WTC11 (cell line): ENCODE measurements around the gene FMNL1. TPM values are rescaled to one million over a fixed set of nuclear protein-coding genes. Genes with fewer than 3 reads are reported as not detected.

Experiments
- ATAC-seq: fragments of 200-7000 bp; cut with Tn5 transposase; 2 replicates; pipeline ENCODE4 v1.10.0; 2021; ENCODE audit warnings: mild to moderate bottlenecking, moderate library complexity
- CTCF ChIA-PET: fragments of 300-600 bp; sonication (Branson Sonifier 250); formaldehyde crosslinking; loops from one replicate; lab custom pipeline; 2021; ENCODE audit warnings: antibody characterized with exemption; lab: Charles Lee
- POLR2A ChIA-PET: fragments of 350-600 bp; sonication (Branson Sonifier 250); formaldehyde crosslinking; loops from one replicate; lab custom pipeline; 2021; ENCODE audit warnings: antibody characterized with exemption; lab: Charles Lee
- DNase-seq: peaks from one replicate; pipeline ENCODE4 v3.0.0; 2021; ENCODE audit warnings: low spot score
- H3K27ac Mint-ChIP-seq: 2 replicates; pipeline ENCODE4 v1.8.0; 2021; ENCODE audit warnings: mixed read lengths
- H3K27me3 Mint-ChIP-seq: 2 replicates; pipeline ENCODE4 v1.8.0; 2021; ENCODE audit warnings: low read depth, mild to moderate bottlenecking, moderate library complexity, mixed read lengths
- H3K36me3 Mint-ChIP-seq: 2 replicates; pipeline ENCODE4 v1.8.0; 2021; ENCODE audit warnings: mixed read lengths
- H3K4me1 Mint-ChIP-seq: 2 replicates; pipeline ENCODE4 v1.8.0; 2022; ENCODE audit warnings: mixed read lengths
- H3K4me3 Mint-ChIP-seq: 2 replicates; pipeline ENCODE4 v1.8.0; 2021; ENCODE audit warnings: mild to moderate bottlenecking, moderate library complexity, mixed read lengths
- H3K9me3 Mint-ChIP-seq: 2 replicates; pipeline ENCODE4 v1.8.0; 2021; ENCODE audit warnings: mixed read lengths
- AR ChIP-seq: fragments of 250-450 bp; sonication (Bioruptor Pico); IDR thresholded peaks from 2 replicates; pipeline ENCODE4 v1.9.0; 2021; ENCODE audit warnings: mild to moderate bottlenecking
- ATF1 ChIP-seq: sonication (generic); formaldehyde crosslinking; IDR thresholded peaks from 2 replicates; pipeline ENCODE4 v1.8.1; 2023; ENCODE audit warnings: mild to moderate bottlenecking, moderate library complexity, missing genetic modification reagents
- EMX1 ChIP-seq: fragments of 250-450 bp; sonication (Bioruptor Pico); IDR thresholded peaks from 2 replicates; pipeline ENCODE4 v1.8.0; 2021; ENCODE audit warnings: mild to moderate bottlenecking
- GABPB1 ChIP-seq: sonication (generic); formaldehyde crosslinking; IDR thresholded peaks from 2 replicates; pipeline ENCODE4 v1.8.1; 2023; ENCODE audit warnings: mild to moderate bottlenecking, missing genetic modification reagents
- GTF2I ChIP-seq: fragments of 250-450 bp; sonication (Bioruptor Pico); conservative IDR thresholded peaks from 2 replicates; pipeline ENCODE4 v1.4.0; 2021; ENCODE audit warnings: mild to moderate bottlenecking
- IRF1 ChIP-seq: sonication (generic); formaldehyde crosslinking; IDR thresholded peaks from 2 replicates; pipeline ENCODE4 v1.8.0; 2023; ENCODE audit warnings: missing genetic modification reagents
- JUN ChIP-seq: sonication (generic); formaldehyde crosslinking; IDR thresholded peaks from 2 replicates; pipeline ENCODE4 v1.8.0; 2023; ENCODE audit warnings: mild to moderate bottlenecking, missing genetic modification reagents
- MYBL2 ChIP-seq: sonication (generic); formaldehyde crosslinking; IDR thresholded peaks from 2 replicates; pipeline ENCODE4 v1.8.1; 2023; ENCODE audit warnings: mild to moderate bottlenecking, moderate library complexity, missing genetic modification reagents
- NR2C2 ChIP-seq: sonication (generic); formaldehyde crosslinking; IDR thresholded peaks from 2 replicates; pipeline ENCODE4 v1.8.0; 2022; ENCODE audit warnings: mild to moderate bottlenecking, missing genetic modification reagents
- PREB ChIP-seq: sonication (generic); formaldehyde crosslinking; IDR thresholded peaks from 2 replicates; pipeline ENCODE4 v1.8.1; 2022; ENCODE audit warnings: mild to moderate bottlenecking, missing genetic modification reagents, moderate library complexity, borderline replicate concordance
- SMAD4 ChIP-seq: sonication (generic); formaldehyde crosslinking; IDR thresholded peaks from 2 replicates; pipeline ENCODE4 v1.8.0; 2022; ENCODE audit warnings: mild to moderate bottlenecking, missing genetic modification reagents
- ZNF138 ChIP-seq: sonication (generic); formaldehyde crosslinking; conservative IDR thresholded peaks from 2 replicates; pipeline ENCODE4 v1.8.1; 2022; ENCODE audit warnings: mild to moderate bottlenecking, moderate library complexity, missing genetic modification reagents
- ZNF219 ChIP-seq: sonication (generic); formaldehyde crosslinking; IDR thresholded peaks from 2 replicates; pipeline ENCODE4 v1.8.0; 2023; ENCODE audit warnings: missing genetic modification reagents, mild to moderate bottlenecking, borderline replicate concordance
- ZNF263 ChIP-seq: sonication (generic); formaldehyde crosslinking; IDR thresholded peaks from 2 replicates; pipeline ENCODE4 v1.8.1; 2022; ENCODE audit warnings: low read depth, mild to moderate bottlenecking, moderate library complexity, missing genetic modification reagents
- ZNF532 ChIP-seq: fragments of 250-450 bp; sonication (Bioruptor Pico); IDR thresholded peaks from 2 replicates; pipeline ENCODE4 v1.9.0; 2021; ENCODE audit warnings: mild to moderate bottlenecking, borderline replicate concordance
- total RNA-seq: library from RNA; stranded (reverse); gene quantifications from 3 replicates; pipeline ENCODE4 v1.2.3, GENCODE V29; 2021
- TF ChIP-seq, protein P1 (sequence below): sonication (generic); formaldehyde crosslinking; IDR thresholded peaks from 2 replicates; pipeline ENCODE4 v1.8.1; 2023; ENCODE audit warnings: mild to moderate bottlenecking, moderate library complexity, missing genetic modification reagents
- TF ChIP-seq, protein P2 (sequence below): fragments of 250-450 bp; sonication (Bioruptor Pico); IDR thresholded peaks from 2 replicates; pipeline ENCODE4 v1.8.0; 2021; ENCODE audit warnings: mild to moderate bottlenecking
- TF ChIP-seq, protein P3 (sequence below): sonication (generic); formaldehyde crosslinking; IDR thresholded peaks from 2 replicates; pipeline ENCODE4 v1.8.1; 2023; ENCODE audit warnings: mild to moderate bottlenecking, missing genetic modification reagents
- TF ChIP-seq, protein P4 (sequence below): sonication (generic); formaldehyde crosslinking; IDR thresholded peaks from 2 replicates; pipeline ENCODE4 v1.8.1; 2022; ENCODE audit warnings: missing genetic modification reagents, borderline replicate concordance

FMNL1 gene
- total RNA-seq, 1 experiment from 2014 or later: 5.3 TPM

DNA sequence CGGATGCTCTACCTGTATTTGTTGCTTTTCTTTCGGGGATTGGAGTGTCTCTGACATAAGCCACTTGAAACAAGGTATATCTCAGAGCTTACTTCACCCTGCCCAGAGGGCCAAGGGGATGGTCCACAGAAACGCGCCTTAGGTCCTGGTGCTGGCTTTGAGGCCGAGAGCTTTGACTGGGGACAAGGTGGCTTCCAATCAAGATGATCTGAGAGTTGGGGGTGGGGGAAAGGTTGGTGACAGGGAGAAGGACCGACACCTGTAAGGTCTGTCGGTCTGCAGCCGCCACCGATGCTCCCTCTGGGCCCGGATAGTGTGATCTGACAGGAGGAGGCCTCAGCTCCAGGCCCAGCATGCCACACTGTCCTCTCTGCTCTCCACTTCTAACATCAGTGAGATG is 62.0 kb downstream of the FMNL1 start (continued):
- no peak for TF ChIP-seq MYBL2 (CRISPR knock-in tag)
- TF ChIP-seq, protein P1, sequence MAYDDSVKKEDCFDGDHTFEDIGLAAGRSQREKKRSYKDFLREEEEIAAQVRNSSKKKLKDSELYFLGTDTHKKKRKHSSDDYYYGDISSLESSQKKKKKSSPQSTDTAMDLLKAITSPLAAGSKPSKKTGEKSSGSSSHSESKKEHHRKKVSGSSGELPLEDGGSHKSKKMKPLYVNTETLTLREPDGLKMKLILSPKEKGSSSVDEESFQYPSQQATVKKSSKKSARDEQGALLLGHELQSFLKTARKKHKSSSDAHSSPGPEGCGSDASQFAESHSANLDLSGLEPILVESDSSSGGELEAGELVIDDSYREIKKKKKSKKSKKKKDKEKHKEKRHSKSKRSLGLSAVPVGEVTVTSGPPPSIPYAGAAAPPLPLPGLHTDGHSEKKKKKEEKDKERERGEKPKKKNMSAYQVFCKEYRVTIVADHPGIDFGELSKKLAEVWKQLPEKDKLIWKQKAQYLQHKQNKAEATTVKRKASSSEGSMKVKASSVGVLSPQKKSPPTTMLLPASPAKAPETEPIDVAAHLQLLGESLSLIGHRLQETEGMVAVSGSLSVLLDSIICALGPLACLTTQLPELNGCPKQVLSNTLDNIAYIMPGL (CRISPR knock-in tag): no peak
- no peak for TF ChIP-seq GABPB1 (CRISPR knock-in tag)
- no peak for TF ChIP-seq ATF1 (CRISPR knock-in tag)
- TF ChIP-seq ZNF138: no peak
- TF ChIP-seq ZNF532: no peak
- TF ChIP-seq AR (CRISPR knock-in tag): no peak
- no peak for TF ChIP-seq ZNF263 (CRISPR knock-in tag)
- TF ChIP-seq ZNF219 (CRISPR knock-in tag): no peak
- TF ChIP-seq IRF1 (CRISPR knock-in tag): no peak
- no peak for TF ChIP-seq NR2C2 (CRISPR knock-in tag)
- no peak for TF ChIP-seq JUN (CRISPR knock-in tag)

DNA sequence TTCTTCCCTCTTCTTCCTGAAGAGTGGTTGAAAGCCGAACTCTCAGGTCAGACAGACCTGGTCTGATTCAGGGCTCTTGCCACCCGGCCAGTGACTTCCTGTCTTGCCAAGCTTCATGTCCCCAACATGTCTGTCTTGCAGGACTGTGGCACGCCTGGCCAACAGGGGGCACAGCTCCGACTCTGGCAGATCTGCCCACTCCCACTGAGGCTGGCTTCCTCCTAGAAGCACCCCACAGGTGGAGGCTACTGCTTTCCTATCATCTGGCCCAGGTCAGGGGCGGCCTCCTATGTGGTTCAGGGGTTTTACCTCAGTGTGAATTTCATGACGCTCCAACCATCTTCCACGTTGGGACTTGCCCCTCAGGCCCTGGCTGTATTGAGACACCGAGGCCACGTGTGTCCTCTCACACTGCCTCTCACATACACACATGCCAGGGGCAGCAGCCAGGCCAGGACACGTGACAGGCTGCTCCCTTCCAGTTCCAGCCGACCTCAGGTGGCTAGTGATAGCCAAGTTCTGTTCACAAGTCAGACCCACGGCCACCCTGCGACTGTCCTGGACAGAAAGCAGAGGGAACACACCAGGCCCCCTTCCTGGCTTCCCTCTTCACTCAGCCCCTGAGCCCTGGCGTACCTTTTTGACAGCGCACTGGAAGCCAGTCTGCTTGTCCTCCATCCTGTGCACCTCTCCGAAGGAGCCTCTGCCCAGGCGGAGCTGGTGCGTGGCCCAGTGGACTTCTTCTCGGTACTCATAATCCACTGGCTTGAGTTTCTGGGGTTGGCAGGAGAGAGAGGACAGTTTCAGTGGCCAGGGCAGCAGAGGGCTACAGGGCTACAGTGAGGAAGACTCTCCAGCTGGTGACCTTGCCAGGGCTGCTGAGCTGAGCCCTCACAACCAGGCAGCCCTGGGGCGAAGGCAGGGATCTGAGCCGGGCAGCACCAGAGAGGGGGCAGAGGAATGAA is 62.8 kb downstream of the FMNL1 start:
- Mint-ChIP-seq H3K4me1 (no peaks in the 10 kb centered on the region), H3K27me3 (no peaks in the 10 kb centered on the region), H3K4me3 (no peak overlapping the region), H3K36me3 (peaks cover 13% of the 10 kb centered on the region), H3K27ac (peak overlapping the region; percentile 85), H3K9me3 (no peaks in the 10 kb centered on the region)
- CTCF ChIA-PET: interaction anchor here (0.6 to 1.7 kb wide), 26 partner anchors 8 to 149 kb away, joined by 3 to 16 read pairs (median 4); partner anchors contain the start of genes ACBD4 and MAP3K14
- POLR2A ChIA-PET: no interaction called here
- DNase-seq (peak; percentile 51), ATAC-seq (peak; percentile 69; the same call in 1 of the 2 replicates)
- TF ChIP-seq, protein P2, sequence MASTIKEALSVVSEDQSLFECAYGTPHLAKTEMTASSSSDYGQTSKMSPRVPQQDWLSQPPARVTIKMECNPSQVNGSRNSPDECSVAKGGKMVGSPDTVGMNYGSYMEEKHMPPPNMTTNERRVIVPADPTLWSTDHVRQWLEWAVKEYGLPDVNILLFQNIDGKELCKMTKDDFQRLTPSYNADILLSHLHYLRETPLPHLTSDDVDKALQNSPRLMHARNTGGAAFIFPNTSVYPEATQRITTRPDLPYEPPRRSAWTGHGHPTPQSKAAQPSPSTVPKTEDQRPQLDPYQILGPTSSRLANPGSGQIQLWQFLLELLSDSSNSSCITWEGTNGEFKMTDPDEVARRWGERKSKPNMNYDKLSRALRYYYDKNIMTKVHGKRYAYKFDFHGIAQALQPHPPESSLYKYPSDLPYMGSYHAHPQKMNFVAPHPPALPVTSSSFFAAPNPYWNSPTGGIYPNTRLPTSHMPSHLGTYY (CRISPR knock-in tag): no peak
- TF ChIP-seq SMAD4 (CRISPR knock-in tag) (no peak), GTF2I (CRISPR knock-in tag) (no peak), PREB (CRISPR knock-in tag) (no peak), EMX1 (no peak)
- TF ChIP-seq, protein P3, sequence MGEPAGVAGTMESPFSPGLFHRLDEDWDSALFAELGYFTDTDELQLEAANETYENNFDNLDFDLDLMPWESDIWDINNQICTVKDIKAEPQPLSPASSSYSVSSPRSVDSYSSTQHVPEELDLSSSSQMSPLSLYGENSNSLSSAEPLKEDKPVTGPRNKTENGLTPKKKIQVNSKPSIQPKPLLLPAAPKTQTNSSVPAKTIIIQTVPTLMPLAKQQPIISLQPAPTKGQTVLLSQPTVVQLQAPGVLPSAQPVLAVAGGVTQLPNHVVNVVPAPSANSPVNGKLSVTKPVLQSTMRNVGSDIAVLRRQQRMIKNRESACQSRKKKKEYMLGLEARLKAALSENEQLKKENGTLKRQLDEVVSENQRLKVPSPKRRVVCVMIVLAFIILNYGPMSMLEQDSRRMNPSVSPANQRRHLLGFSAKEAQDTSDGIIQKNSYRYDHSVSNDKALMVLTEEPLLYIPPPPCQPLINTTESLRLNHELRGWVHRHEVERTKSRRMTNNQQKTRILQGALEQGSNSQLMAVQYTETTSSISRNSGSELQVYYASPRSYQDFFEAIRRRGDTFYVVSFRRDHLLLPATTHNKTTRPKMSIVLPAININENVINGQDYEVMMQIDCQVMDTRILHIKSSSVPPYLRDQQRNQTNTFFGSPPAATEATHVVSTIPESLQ (CRISPR knock-in tag): no peak
- TF ChIP-seq, protein P4, sequence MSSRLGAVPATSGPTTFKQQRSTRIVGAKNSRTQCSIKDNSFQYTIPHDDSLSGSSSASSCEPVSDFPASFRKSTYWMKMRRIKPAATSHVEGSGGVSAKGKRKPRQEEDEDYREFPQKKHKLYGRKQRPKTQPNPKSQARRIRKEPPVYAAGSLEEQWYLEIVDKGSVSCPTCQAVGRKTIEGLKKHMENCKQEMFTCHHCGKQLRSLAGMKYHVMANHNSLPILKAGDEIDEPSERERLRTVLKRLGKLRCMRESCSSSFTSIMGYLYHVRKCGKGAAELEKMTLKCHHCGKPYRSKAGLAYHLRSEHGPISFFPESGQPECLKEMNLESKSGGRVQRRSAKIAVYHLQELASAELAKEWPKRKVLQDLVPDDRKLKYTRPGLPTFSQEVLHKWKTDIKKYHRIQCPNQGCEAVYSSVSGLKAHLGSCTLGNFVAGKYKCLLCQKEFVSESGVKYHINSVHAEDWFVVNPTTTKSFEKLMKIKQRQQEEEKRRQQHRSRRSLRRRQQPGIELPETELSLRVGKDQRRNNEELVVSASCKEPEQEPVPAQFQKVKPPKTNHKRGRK (CRISPR knock-in tag): no peak
